Measurements from ENCODE around the gene CCDC142. TPM values are rescaled to one million over a fixed set of nuclear protein-coding genes. Genes with fewer than 3 reads are reported as not detected.

Gene CCDC142, protein sequence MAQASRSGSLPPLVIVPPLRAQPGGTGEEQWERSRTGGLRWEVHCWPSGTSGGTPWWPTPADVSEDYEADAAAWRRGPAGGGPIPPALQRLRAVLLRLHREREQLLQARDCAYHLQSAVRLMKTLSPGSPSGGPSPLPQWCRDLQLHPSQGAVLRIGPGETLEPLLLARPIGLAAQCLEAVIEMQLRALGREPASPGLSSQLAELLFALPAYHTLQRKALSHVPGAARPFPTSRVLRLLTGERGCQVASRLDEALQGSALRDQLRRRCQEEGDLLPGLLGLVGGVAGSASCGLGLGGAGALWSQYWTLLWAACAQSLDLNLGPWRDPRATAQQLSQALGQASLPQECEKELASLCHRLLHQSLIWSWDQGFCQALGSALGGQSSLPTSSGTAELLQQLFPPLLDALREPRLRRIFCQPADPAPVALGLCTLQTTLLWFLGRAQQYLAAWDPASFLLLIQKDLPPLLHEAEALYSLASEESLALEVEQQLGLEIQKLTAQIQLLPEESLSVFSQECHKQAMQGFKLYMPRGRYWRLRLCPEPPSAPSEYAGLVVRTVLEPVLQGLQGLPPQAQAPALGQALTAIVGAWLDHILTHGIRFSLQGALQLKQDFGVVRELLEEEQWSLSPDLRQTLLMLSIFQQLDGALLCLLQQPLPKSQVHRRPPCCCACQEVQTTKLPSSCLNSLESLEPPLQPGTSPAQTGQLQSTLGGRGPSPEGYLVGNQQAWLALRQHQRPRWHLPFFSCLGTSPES
- total RNA-seq (28.2 TPM), polyA plus RNA-seq (7.0 TPM)

DNA sequence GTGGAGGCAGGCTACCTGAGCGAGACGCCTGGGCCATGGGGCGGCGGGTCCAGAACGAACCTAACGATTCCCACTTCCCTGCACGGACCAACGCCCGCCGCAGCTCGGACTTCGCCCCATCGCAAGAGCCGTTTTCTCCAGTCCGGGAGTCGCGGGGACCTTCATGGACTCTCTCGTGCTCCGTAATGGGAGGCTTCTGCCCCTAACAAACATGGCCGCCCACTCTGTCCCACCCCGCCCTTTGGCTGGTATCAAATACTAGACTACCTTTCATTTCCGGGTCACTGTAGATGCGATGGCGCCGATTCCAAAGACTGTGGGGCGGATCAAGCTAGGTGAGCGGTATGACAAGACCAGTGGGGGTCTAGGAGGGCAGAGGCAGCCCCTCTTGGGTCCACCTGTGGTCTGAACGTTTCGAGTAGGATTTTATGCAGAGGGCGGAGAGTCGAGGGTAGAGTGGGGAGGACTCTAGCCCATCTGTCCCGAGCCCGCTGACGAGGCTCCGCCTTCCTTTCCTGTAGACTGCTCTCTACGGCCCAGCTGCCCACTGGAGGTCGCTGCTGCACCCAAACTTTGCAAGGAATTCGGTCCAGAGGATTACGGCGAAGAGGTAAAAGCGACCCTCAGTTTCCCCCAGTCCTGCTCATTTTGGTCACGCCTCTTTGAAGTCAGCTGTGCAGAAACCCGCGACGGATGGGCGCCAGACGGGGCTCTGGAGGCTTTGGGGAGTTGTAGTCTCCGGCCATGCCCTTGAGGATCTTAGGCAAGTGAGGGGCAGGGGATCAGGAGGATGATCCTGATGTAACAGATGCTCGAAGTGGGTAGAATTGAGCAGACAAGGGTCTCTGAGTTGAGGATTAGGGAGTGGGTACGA is at the start of gene CCDC142, which contains the start of gene TTC31:
Gene CCDC142, minus strand, starts transcription at position 198 of the 874 bp plus-strand sequence. Its CDS starts 161 bp downstream, at position 37.
Gene TTC31, plus strand, starts transcription at position 281 of the 874 bp plus-strand sequence. Its CDS starts 15 bp downstream, at position 296.
- peak; percentile 92 for DNase-seq (ENCODE audit: extremely low spot score)
- H3K4me1 ChIP-seq (ENCODE audit: insufficient read depth): peaks cover 6% of the 10 kb centered on the region
- under 1% methylated on average over 50 of the region's 50 CpGs for WGBS
- H3K27ac ChIP-seq (ENCODE audit: low read depth): peak within 1 kb of the TSS; percentile 83
- H3K36me3 ChIP-seq (ENCODE audit: insufficient read depth): no peaks in the 10 kb centered on the region
- peak within 1 kb of the TSS; percentile 76 for H3K4me3 ChIP-seq (ENCODE audit: low read depth, low read length)

DNA sequence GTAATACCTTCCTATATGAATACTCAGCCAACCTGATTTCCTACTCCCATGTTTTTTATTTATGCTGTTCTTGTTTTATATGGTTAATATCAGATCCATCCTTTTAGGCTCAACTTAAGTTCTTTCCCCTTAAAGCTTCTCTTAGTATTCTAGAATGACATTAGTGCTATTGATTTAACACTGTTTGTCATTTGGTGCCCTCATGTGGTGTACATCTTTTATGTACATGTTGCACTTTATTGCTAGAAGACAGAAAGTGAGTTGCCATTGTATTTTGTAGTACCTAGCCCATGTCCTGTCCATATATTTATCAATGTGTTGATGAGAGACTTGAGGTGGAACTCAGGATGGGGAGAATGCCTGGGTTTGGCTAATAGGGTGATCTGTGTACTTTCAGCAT is 49.4 kb upstream of the CCDC142 start:
- DNase-seq (ENCODE audit: extremely low spot score): no peak
- no peak overlapping the region for H3K27ac ChIP-seq (ENCODE audit: low read depth)
- H3K36me3 ChIP-seq (ENCODE audit: insufficient read depth): no peaks in the 10 kb centered on the region
- H3K4me3 ChIP-seq (ENCODE audit: low read depth, low read length): no peak overlapping the region
- no peaks in the 10 kb centered on the region for H3K4me1 ChIP-seq (ENCODE audit: insufficient read depth)

DNA sequence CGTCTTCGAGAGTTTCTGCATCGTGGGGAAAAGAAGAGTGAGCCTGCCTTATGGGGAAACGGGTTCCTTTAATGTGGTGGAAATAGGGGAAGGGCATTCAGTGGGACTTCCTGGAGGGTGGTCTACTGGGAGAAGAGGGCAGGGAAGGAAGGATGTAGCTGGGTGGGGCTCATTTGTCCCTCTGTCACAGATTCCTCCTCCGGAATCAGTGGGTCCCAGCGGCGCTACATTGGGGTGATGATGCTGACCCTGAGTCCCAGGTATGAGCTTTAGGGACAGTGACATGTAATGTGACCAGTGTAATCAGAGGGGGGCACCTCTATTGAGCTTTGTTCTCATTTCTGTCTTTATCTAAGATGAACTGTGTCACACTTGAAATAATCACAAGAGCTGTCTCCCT is 48.9 kb upstream of the CCDC142 start:
- no peaks in the 10 kb centered on the region for H3K4me1 ChIP-seq (ENCODE audit: insufficient read depth)
- 82% methylated on average over 7 of the region's 7 CpGs for WGBS
- no peak overlapping the region for H3K27ac ChIP-seq (ENCODE audit: low read depth)
- DNase-seq (ENCODE audit: extremely low spot score): no peak
- H3K4me3 ChIP-seq (ENCODE audit: low read depth, low read length): no peak overlapping the region
- no peaks in the 10 kb centered on the region for H3K36me3 ChIP-seq (ENCODE audit: insufficient read depth)

DNA sequence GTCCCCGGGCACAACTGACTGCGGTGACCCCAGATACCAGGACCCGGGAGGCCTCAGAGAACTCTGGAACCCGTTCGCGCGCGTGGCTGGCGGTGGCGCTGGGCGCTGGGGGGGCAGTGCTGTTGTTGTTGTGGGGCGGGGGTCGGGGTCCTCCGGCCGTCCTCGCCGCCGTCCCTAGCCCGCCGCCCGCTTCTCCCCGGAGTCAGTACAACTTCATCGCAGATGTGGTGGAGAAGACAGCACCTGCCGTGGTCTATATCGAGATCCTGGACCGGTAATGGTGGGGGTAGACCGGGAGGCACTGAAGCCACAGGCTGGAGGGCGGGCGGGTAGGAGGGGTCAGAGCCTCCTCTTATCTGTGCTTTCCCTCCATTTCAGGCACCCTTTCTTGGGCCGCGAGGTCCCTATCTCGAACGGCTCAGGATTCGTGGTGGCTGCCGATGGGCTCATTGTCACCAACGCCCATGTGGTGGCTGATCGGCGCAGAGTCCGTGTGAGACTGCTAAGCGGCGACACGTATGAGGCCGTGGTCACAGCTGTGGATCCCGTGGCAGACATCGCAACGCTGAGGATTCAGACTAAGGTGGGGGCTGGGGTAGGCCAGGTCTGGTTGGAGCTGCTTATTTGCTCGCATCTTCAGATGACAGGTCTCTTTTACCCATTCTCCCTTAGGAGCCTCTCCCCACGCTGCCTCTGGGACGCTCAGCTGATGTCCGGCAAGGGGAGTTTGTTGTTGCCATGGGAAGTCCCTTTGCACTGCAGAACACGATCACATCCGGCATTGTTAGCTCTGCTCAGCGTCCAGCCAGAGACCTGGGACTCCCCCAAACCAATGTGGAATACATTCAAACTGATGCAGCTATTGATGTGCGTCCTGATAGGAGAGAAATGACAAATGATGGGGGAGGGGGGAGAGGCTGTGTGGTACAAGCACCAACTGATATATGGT is 47.7 kb upstream of the CCDC142 start:
- DNase-seq (ENCODE audit: extremely low spot score): no peak
- peak overlapping the region; percentile 88 for H3K4me3 ChIP-seq (ENCODE audit: low read depth, low read length)
- no peaks in the 10 kb centered on the region for H3K36me3 ChIP-seq (ENCODE audit: insufficient read depth)
- 1% methylated on average over 54 of the region's 54 CpGs for WGBS
- no peaks in the 10 kb centered on the region for H3K4me1 ChIP-seq (ENCODE audit: insufficient read depth)
- peak overlapping the region; percentile 46 for H3K27ac ChIP-seq (ENCODE audit: low read depth)

DNA sequence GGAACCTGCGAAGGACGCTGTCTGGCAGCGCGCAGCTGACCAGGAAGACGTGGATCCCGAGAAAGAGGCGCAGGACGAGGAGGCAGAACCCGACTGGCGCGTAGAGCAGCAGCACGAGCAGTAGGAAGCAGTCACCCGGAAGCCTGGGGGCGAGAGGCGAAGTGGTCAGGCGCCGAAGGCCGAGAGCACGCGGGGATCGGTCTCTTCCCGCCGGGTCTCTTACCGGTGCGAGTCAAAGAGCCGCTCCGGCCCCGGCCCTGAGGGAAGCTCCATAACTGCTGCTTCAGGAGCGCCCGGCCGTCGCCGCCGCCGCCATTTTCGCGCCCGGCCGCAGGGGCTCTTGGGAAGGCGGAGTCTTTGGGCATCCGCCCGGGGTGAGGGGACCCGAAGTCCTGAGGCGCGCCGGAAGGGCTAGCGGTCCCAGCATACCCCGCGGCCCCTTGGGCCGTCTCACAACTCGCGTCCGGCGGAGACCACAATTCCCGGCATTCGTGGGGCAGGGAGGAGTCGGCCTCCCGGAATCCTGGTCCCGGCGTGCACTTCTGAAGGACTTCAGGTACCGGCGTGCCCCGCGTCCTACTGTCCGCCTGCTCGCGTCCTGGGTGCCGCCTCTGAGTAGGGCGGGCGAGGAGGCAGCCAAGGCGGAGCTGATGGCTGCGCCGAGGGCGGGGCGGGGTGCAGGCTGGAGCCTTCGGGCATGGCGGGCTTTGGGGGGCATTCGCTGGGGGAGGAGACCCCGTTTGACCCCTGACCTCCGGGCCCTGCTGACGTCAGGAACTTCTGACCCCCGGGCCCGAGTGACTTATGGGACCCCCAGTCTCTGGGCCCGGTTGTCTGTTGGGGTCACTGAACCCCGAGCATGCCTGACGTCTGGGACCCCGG is 46.8 kb upstream of the CCDC142 start, which contains the start of the genes AUP1 and HTRA2:
Gene AUP1, minus strand, starts transcription at position 350 of the 882 bp plus-strand sequence. Its CDS starts 77 bp downstream, at position 273.
Gene HTRA2, plus strand, starts transcription at position 577 of the 882 bp plus-strand sequence. Its CDS starts 74 bp downstream, at position 651.
- H3K36me3 ChIP-seq (ENCODE audit: insufficient read depth): no peaks in the 10 kb centered on the region
- peak within 1 kb of the TSS; percentile 81 for H3K27ac ChIP-seq (ENCODE audit: low read depth)
- H3K4me1 ChIP-seq (ENCODE audit: insufficient read depth): no peaks in the 10 kb centered on the region
- DNase-seq (ENCODE audit: extremely low spot score): peak; percentile 98
- WGBS: under 1% methylated on average over 87 of the region's 87 CpGs
- peak within 1 kb of the TSS; percentile 88 for H3K4me3 ChIP-seq (ENCODE audit: low read depth, low read length)

DNA sequence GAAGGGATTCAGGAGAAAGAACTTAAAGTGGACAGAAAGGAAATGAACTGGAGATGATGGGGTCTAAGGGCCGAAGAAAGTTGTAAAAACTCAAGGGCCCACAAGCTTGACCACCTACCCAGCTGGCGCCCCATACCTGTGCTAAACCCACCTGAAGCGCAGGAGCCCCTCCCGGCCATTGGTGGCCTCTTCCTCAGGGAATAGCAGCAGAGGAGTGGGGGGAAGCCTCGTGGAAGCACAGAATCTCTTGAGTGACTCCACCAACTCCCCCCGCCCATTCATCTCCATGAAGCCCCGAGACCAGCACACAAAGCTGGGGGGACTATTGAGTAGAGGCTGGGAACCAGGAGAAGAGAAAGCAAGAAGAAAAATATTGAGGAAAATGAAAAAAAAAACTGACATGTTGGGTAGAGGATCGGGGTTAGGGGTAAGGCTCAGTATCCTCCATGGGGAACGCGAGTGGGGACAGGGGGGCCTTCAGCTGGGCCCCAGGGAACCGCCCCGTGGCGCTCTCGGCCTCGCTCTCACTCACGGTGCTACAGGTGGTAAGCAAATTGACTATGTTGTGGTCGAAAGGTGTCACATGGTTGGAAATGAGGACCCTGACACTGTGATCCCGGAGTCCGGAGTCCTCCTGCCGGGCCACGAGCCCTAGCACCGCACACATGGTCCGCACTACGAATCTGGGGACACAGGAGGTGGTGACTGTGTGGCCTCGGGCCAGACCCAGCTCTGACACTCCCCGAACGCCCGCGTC is 46.0 kb upstream of the CCDC142 start:
- Histone ChIP-seq H3K36me3 (ENCODE audit: insufficient read depth) (no peaks in the 10 kb centered on the region), H3K27ac (ENCODE audit: low read depth) (peak overlapping the region; percentile 81), H3K4me3 (ENCODE audit: low read depth, low read length) (peak overlapping the region; percentile 88), H3K4me1 (ENCODE audit: insufficient read depth) (no peaks in the 10 kb centered on the region)
- WGBS: 16% methylated on average over 29 of the region's 29 CpGs
- no peak for DNase-seq (ENCODE audit: extremely low spot score)

DNA sequence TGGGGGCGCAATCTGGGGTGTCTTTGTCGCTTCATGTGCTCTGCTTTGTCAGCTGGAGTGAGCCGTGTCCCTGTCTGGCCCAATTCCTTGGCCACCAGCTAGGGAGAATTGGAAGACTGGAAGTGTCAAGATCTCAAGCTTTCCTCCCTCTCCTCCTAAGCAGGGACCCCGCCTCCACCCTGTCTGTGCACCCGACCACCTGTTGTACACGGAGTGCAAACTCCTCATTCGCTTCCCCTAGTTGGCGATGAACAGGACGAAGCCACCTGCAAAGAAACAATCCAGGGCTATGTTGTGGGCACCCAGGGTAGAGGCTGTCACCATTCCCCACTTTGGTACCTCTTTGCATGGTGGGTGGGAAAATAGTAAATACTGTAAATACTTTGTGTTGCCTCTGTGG is 44.9 kb upstream of the CCDC142 start:
- Histone ChIP-seq H3K4me3 (ENCODE audit: low read depth, low read length) (no peak overlapping the region), H3K4me1 (ENCODE audit: insufficient read depth) (no peaks in the 10 kb centered on the region), H3K36me3 (ENCODE audit: insufficient read depth) (no peaks in the 10 kb centered on the region), H3K27ac (ENCODE audit: low read depth) (no peak overlapping the region)
- 96% methylated on average over 9 of the region's 9 CpGs for WGBS
- DNase-seq (ENCODE audit: extremely low spot score): no peak

DNA sequence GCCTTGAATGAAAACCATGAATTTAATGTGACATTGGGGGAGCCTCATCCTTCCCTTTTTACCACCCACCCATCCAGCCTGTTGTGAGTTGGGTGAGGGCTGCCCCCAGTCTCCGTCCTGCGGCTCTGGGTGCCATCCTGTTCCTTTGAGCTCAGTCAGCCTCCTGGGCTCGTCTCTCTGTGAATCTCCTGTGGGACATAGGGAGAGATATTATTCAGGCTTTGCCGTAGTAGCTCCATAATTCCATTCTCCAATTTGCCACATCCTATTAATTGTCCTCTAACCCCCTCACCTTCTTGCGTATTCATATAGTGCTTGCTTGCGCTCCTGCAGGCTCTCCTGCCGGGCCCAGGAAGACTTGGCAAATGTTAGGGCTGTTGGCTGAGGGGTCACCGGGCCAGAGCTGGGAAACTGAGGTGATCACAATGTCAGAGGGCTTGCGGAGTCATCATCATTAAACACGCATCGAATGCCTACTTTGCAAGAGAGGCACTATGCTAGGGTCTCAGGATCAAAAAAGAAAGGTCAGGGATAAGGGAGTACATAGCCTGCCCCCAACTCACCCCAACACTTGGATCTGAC is 43.9 kb upstream of the CCDC142 start:
- no peak overlapping the region for H3K27ac ChIP-seq (ENCODE audit: low read depth)
- WGBS: 98% methylated on average over 11 of the region's 11 CpGs
- no peak overlapping the region for H3K4me3 ChIP-seq (ENCODE audit: low read depth, low read length)
- no peaks in the 10 kb centered on the region for H3K36me3 ChIP-seq (ENCODE audit: insufficient read depth)
- DNase-seq (ENCODE audit: extremely low spot score): no peak
- H3K4me1 ChIP-seq (ENCODE audit: insufficient read depth): no peaks in the 10 kb centered on the region

DNA sequence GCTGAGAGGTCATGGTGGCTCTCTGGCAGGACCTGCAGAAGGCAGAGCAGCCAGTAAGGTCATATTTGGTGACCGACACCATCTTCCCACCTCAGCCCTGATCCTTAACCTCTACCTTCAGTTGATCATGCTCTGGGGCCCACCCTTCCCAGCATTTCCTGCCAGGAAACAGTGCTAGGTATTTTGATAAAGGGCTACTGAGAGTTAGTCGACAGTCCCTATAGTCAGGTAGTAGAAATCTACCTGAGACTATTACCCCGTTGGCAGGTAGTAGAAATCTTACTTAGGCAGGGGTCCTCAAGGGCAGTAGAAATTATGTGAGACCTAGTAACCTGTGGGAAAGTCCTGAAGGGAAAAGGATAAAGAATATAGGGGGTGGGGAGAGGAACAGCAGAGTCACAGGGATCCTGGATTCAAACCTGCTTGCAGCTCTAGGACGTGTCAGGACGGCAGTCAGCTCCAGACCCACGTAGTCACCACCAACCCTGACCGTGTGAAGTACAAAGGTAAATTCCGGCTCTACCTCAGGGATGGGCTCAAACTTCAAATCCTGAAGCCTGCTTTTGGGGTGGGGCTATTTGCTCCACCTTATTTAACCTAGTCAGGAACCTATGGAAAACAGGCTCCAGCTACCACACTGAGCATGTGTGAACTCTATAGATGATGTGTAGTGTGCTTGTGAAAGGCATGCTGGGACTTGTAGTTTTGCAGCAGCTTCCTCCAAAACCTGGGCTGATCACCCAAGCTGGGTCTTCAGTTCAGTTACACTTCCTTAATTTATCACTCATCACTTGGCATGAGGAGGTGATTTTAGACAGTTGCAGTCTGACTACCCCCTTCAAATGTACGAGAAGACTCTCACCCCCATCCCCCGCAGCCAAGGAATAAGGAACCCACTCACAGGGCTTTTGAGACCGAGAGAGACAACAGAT is 43.2 kb upstream of the CCDC142 start, which contains the start of gene DQX1:
Gene DQX1, minus strand, starts transcription at position 515 of the 932 bp plus-strand sequence. Its CDS starts 502 bp downstream, at position 13.
- Histone ChIP-seq H3K36me3 (ENCODE audit: insufficient read depth) (no peaks in the 10 kb centered on the region), H3K4me3 (ENCODE audit: low read depth, low read length) (no peak within 1 kb of the TSS), H3K27ac (ENCODE audit: low read depth) (no peak within 1 kb of the TSS), H3K4me1 (ENCODE audit: insufficient read depth) (no peaks in the 10 kb centered on the region)
- DNase-seq (ENCODE audit: extremely low spot score): no peak
- 86% methylated on average over 11 of the region's 11 CpGs for WGBS

Data from urinary bladder (tissue), 4 donors.